GM19023 (cell line): Measurements from ENCODE around the gene ITGB3.

Experiments
- ATAC-seq: cut with Tn5 transposase; IDR thresholded peaks from one replicate; pipeline ENCODE4 v1.9.1; 2021; ENCODE audit warnings: mild to moderate bottlenecking, moderate library complexity; ENCODE audit not compliant: unreplicated experiment

Gene ITGB3

GRCh38 chr17:47274319-47275069 lies 20.9 kb downstream of the ITGB3 start:
- ATAC-seq = no peak

- ATAC-seq = no peak
Measured at GRCh38 chr17:47275245-47275984, 21.8 kb downstream of the ITGB3 start.

GRCh38 chr17:47276444-47276843 lies 22.8 kb downstream of the ITGB3 start:
- ATAC-seq = no peak

DNA sequence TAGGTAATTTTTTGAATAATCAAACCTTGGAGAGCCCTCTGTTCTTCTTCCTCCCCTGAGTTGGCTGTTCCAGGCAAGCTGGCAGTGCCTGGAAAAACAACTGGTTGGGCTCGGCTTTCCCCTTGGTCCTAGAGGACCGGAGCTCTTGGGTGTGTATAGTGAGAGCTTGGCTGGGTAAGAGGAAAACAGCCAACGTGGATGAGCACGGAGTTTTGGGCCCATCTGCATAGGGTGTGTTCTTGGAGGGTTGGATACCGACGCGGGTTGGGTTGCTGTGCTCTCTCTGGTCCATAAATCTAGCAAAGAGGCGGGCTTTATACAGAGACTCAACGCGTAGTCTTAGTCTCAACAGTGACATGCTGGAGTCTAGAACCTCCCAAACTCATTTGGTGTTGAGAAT lies 23.2 kb downstream of the ITGB3 start:
- no peak for ATAC-seq

- ATAC-seq = no peak
Measured at GRCh38 chr17:47277921-47278320, 24.3 kb downstream of the ITGB3 start.

DNA sequence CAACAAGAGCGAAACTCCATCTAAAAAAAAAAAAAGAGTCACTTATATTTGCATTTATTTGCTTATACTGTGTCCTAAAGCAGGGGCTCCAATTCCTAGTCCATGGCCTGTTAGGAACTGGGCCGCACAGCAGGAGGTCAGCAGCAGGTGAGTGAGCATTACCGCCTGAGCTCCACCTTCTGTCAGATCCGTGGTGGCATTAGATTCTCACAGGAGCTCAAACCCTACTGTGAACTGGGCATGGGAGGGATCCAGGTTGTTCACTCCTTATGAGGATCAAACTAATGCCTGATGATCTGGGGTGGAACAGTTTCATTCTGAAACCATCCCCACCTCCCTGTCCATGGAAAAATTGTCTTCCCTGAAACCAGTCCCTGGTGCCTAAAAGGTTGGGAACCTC lies 24.9 kb downstream of the ITGB3 start:
- no peak for ATAC-seq

GRCh38 chr17:47279062-47279801 lies 25.6 kb downstream of the ITGB3 start:
- no peak for ATAC-seq

GRCh38 chr17:47280072-47280811 lies 26.6 kb downstream of the ITGB3 start:
- ATAC-seq = no peak

- ATAC-seq = no peak
Measured at GRCh38 chr17:47281216-47281615, 27.6 kb downstream of the ITGB3 start.

DNA sequence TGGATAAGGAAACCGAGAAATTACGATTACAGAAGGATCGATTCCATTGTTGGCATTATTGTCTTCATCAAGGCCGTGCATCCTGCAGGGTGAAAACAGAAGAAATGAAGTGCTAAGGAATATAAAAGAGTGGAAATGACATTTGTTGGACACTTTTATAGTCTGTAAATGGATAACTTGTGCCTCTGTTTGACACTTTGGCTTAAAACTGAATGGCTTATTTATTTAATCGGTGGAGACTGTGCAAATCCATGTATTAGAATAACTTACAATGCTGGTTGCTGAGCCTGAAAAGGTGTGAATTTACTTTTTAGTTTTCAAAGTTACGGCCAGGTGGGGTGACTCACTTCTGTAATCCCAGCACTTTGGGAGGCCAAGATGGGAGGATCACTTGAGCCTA lies 31.4 kb downstream of the ITGB3 start:
- no peak for ATAC-seq

GRCh38 chr17:47286198-47286914 lies 32.7 kb downstream of the ITGB3 start:
- ATAC-seq = peak; percentile 59

DNA sequence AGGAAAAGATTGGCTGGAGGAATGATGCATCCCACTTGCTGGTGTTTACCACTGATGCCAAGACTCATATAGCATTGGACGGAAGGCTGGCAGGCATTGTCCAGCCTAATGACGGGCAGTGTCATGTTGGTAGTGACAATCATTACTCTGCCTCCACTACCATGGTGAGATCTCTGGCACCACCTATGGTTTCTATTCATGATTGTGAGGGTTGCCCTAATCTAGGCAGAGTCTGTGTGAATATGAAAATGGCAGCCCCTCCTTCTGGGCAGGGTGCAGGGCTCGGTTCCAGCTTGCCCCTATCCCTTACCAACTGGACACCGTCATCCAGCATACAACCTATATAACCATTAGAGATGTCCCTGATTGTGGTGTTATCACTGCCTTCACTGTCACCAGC lies 33.4 kb downstream of the ITGB3 start:
- ATAC-seq = no peak

DNA sequence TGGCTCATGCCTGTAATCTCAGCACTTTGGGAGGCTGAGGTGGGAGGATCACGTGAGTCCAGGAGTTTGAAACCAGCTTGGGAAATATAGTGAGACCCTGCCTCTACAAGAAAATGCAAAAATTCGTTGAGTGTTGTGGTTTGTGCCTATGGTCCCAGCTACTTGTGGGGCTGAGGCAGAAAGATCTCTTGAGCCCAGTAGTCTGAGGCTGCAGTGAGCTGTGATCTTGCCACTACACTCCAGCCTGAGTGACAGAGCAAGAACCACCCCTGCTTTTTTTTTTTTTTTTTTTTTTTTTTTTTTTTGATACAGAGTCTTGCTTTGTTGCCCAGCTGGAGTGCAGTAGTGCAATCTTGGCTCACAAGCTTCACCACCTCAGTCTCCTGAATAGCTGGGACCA lies 34.0 kb downstream of the ITGB3 start:
- ATAC-seq = no peak

- no peak for ATAC-seq
Measured at GRCh38 chr17:47288531-47289116, 35.0 kb downstream of the ITGB3 start.

GRCh38 chr17:47289302-47289701 lies 35.7 kb downstream of the ITGB3 start:
- no peak for ATAC-seq

GRCh38 chr17:47290870-47291241 lies 37.2 kb downstream of the ITGB3 start:
- ATAC-seq = no peak

DNA sequence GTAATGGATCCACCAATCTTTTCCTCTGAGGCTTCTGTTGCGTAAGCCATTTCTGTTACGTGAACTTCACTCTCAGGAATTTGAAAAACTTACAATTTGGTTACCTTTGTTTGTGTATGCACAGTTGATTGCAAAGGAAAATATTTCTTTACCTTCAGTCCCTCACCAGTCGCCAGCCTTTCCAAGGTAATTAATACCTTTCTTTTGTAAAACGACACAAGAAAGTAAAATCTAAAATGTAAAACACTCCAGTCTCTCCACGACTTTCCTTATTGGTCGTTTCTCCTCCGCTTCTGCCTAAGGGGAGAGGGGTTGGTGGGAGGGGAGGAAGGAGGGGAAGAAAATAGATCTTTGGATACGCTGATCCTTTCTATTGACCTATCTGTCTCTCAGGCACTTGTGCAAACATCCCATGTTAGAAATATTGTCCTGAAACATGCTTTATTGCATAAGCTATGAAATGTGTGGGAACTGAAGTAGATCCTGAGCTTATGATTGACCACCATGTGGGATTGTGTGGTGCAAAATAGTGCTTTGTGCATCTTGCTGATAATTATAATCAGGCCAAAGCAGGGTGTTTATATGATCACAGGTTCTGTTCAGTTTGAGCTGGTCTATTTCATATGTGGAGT lies 37.7 kb downstream of the ITGB3 start:
- no peak for ATAC-seq

GRCh38 chr17:47292206-47292605 lies 38.6 kb downstream of the ITGB3 start:
- ATAC-seq = no peak

GRCh38 chr17:47295037-47295873 lies 41.6 kb downstream of the ITGB3 start:
- ATAC-seq = no peak
